Neuron (in vitro differentiated cells): ENCODE results near the gene COQ8B.

ENCODE experiments used
- H2AFZ ChIP-seq: one replicate; pipeline ENCODE4 v1.6.1; 2013; ENCODE audit warnings: low read depth, mild to moderate bottlenecking, inconsistent platforms, low read length, moderate library complexity
- H3K27me3 ChIP-seq: one replicate; pipeline ENCODE4 v1.6.1; 2013; ENCODE audit warnings: low read length; ENCODE audit not compliant: insufficient read depth
- H3K36me3 ChIP-seq: one replicate; pipeline ENCODE4 v1.6.1; 2013; ENCODE audit warnings: low read length; ENCODE audit not compliant: insufficient read depth
- H3K4me1 ChIP-seq: one replicate; pipeline ENCODE4 v1.6.1; 2013; ENCODE audit warnings: low read length; ENCODE audit not compliant: insufficient read depth
- H3K4me3 ChIP-seq: 2 replicates; pipeline ENCODE4 v1.5.1; 2013; ENCODE audit warnings: mild to moderate bottlenecking, low read length, moderate library complexity
- H3K9me3 ChIP-seq: one replicate; pipeline ENCODE4 v1.6.1; 2013; ENCODE audit warnings: low read length

The COQ8B gene

DNA sequence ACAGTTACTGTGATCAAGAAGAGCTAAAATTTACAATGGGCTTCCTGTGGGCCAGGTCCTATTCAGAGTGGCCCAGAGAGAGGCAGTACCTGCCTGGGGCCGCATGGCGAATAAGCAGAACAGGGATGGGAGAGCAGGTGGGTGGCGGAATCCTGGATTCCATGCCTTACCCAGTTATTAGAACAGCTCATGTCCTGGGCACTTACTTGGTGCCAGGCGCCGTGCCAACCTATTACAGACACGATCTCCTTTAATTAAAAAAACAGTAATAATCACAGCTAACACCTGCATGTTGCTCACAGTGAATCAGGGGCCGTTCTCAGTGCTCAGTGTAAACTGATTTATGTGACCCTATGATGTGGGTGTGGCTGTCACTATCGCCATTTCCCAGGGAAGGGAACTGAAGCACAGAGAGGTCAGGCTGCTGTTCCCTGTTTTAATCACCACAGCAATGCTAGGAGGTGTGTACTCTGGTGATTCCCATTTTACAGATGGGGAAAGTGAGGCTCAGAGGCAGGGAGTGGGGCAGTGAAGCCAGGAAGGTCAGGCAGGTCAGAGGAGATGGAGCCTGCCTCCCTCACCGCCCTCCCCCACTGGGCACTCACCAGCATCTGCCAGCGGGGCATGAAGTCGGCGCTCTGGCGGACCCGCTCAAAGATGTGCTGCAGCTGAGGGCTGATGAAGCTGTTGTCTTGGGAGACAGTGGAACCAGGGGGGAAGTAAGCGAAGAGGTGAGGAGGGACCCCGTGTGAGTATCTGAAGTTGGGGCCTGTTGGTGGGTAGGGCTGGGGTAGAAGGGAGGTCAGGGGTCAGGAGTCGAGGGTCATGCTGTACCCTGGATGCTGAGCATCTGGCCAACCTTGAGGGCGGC, 12.0 kb downstream of the COQ8B start:
- H3K27me3 ChIP-seq, result no peaks in the 10 kb centered on the region
- H3K4me1 ChIP-seq, result no peaks in the 10 kb centered on the region
- H3K4me3 ChIP-seq, result no peak overlapping the region
- H3K9me3 ChIP-seq, result no peaks in the 10 kb centered on the region
- no peak overlapping the region for H2AFZ ChIP-seq
- H3K36me3 ChIP-seq, result peaks cover 73% of the 10 kb centered on the region

DNA sequence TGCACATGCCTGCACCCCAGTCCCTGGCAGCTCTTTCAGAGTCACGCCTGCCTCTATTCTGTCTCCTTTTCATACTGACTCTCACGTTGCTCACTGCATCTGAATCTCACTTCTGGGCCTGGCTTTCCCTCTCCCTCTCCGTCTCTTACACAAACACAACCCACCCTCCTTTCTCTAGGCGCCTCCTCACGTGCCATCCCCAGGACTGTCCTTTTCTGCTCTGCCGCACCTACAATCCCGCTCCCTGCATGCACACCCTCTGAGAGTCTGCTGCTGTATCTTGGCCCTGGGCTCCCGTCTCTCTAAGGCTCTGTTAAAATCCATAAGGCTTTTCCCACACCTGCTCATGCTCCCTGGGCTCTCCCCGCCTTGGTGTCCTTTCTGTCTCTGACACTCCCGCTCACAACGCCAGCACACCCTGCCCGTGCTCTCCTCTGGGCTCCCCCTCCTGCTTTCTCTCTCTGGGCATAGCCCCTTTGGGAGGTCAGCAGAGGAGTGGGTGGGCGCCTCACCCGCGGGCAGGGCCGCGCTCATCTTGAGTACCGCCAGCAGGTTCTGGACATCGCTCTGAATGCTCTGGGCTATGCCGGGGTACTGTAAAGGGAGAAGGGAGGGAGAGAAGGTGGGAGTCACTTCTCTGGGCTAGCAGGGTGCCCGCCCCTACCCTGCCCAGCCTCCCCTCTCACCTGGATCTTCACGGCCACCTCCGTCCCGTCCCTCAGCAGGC, 13.5 kb downstream of the COQ8B start:
- H3K36me3 ChIP-seq, result peaks cover 63% of the 10 kb centered on the region
- no peaks in the 10 kb centered on the region for H3K9me3 ChIP-seq
- no peak overlapping the region for H2AFZ ChIP-seq

DNA sequence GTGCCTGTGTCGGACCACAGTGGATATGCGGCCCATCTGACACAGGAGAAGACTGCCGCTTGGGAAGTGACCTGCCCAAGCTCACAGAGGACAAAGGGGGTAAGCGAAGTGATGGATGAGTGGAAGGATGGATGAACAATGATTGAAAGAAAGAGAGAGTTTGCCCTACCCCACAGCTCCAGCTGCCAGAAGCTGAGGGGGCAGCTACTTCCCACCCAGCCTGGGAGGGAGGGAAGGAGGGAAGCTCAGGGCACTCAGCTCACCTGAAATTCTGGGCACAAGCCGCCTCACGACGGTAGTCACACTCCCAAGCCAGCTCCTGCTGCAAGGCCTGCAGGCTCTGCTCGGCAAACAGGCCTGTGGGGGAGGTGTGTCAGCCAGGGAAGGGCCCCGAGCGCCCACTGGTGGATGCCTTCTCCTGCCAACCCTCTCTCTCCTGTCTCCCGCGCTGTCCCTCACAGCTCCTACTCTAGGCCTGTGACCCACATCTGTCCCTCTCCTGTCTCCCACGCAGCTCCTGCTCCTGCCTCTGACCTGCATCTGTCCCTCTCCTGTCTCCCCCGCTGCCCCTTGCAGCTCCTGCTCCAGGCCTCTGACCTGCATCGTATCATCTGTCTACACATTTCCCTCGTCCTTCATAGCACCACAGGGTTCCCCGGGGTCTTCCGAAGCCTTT, 14.2 kb downstream of the COQ8B start:
- no peak overlapping the region for H3K4me3 ChIP-seq
- H3K4me1 ChIP-seq, result no peaks in the 10 kb centered on the region
- H3K9me3 ChIP-seq, result no peaks in the 10 kb centered on the region
- H3K36me3 ChIP-seq, result peaks cover 63% of the 10 kb centered on the region
- H2AFZ ChIP-seq, result no peak overlapping the region
- H3K27me3 ChIP-seq, result no peaks in the 10 kb centered on the region

More for the DNA sequence above, 13.5 kb downstream of the COQ8B start:
- no peaks in the 10 kb centered on the region for H3K27me3 ChIP-seq
- no peak overlapping the region for H3K4me3 ChIP-seq
- no peaks in the 10 kb centered on the region for H3K4me1 ChIP-seq

DNA sequence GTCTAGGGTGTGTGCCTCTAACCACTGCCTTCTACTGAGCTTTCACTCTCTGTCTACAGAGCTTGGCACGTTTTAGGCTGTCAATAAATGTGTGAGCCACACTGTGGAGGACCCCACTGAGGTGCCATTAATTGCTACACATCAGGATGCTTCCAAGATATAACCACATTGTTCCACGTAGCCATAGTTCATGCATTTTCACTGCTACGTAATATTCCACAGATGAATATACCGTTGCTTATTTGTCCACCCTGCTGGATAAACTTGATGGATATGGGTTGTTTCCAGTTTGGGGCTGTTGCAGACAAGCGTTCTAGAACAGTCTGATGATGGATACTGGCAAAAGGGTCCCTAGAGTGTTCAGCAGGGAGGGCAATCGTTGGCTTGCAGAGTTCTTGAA, 14.9 kb downstream of the COQ8B start:
- no peak overlapping the region for H2AFZ ChIP-seq
- H3K36me3 ChIP-seq, result peaks cover 64% of the 10 kb centered on the region

DNA sequence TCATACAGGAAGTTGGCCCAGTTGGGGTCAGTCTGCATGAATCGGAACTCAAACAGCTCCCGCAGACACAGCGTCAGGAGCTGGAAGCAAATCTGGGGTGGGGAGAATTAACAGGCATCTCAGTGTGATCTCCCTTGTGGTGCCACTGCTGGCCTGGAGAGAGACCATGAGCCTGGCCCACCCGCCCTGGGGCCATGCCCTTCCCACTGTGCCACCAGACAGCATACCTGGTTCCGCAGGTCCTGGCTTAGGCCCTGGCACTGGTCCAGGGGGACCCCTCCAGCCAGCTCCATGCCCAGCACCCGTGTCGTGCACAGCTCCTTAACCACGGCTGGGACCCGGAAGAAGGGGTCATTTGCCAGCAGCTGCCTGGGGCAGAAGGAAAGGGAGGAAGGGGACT, 16.6 kb downstream of the COQ8B start:
- peaks cover 56% of the 10 kb centered on the region for H3K36me3 ChIP-seq
- H3K4me3 ChIP-seq, result no peak overlapping the region
- H2AFZ ChIP-seq, result no peak overlapping the region
- no peaks in the 10 kb centered on the region for H3K27me3 ChIP-seq
- no peaks in the 10 kb centered on the region for H3K4me1 ChIP-seq
- no peaks in the 10 kb centered on the region for H3K9me3 ChIP-seq

More for the DNA sequence above, 14.9 kb downstream of the COQ8B start:
- no peaks in the 10 kb centered on the region for H3K9me3 ChIP-seq
- no peaks in the 10 kb centered on the region for H3K27me3 ChIP-seq
- H3K4me3 ChIP-seq, result no peak overlapping the region
- no peaks in the 10 kb centered on the region for H3K4me1 ChIP-seq

DNA sequence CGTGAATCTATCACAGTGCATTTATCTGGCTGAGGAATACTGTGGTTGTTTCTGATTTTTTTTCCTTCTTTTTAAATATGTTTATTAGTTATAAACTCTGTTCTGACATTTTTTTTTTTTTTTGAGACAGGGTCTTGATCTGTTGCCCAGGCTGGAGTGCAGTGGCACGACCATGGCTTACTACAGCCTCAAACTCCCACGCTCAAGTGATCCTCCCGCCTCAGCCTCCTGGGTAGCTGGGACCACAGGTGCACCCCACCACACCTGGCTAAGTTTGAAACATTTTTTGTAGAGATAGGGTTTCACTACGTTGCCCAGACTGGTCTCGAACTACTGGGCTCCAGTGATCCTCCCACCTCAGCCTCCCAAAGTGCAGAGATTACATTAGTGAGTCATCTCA, 19.7 kb downstream of the COQ8B start:
- H3K27me3 ChIP-seq, result no peaks in the 10 kb centered on the region
- H3K4me1 ChIP-seq, result no peaks in the 10 kb centered on the region
- H3K9me3 ChIP-seq, result no peaks in the 10 kb centered on the region
- no peak overlapping the region for H2AFZ ChIP-seq
- peaks cover 44% of the 10 kb centered on the region for H3K36me3 ChIP-seq
- no peak overlapping the region for H3K4me3 ChIP-seq

DNA sequence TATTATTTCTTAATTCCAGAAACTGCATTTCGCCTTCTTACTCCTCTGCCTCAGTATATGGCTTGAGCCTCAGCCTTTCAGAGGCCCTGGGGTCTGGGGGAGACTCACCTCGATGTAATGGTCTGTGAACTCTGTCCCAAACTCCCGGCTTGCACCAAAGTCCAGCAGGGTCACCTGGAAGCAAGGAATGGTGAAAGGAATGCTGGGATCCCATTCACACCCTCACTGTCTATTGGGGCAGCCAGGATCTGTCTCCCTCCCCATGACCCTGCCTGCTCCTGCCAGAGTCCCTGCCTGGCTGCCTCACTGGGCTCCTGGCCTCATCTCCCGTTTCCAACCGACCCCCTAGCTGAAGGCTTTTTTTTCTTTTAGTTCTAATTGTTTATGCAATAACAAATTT, 20.8 kb downstream of the COQ8B start:
- no peaks in the 10 kb centered on the region for H3K9me3 ChIP-seq
- H3K4me3 ChIP-seq, result no peak overlapping the region
- no peak overlapping the region for H2AFZ ChIP-seq
- peaks cover 3% of the 10 kb centered on the region for H3K4me1 ChIP-seq
- no peaks in the 10 kb centered on the region for H3K27me3 ChIP-seq
- peaks cover 37% of the 10 kb centered on the region for H3K36me3 ChIP-seq

DNA sequence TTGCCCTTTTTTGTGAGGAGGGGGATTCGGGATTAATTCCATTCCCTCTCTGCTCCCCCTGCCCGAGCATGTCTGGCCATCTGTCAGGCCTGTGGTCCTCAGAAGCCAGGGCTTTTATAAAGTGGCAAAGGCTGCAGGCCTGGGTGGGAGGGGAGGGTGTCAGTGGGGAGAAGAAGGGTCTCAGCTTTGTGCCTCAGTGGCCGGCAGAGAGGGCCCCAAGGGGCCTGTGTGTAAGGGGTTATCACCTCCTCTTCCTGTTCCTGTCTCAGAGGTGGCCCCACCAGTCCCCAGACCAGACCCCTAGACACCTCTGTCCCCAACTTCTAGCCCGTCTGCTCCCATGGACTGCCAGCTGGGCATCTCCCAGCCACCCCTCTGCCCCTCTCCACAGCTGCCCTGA, 22.8 kb downstream of the COQ8B start:
- H2AFZ ChIP-seq, result no peak overlapping the region
- H3K4me1 ChIP-seq, result peaks cover 17% of the 10 kb centered on the region
- H3K36me3 ChIP-seq, result peaks cover 22% of the 10 kb centered on the region
- H3K9me3 ChIP-seq, result no peaks in the 10 kb centered on the region
- H3K4me3 ChIP-seq, result no peak overlapping the region
- no peaks in the 10 kb centered on the region for H3K27me3 ChIP-seq

DNA sequence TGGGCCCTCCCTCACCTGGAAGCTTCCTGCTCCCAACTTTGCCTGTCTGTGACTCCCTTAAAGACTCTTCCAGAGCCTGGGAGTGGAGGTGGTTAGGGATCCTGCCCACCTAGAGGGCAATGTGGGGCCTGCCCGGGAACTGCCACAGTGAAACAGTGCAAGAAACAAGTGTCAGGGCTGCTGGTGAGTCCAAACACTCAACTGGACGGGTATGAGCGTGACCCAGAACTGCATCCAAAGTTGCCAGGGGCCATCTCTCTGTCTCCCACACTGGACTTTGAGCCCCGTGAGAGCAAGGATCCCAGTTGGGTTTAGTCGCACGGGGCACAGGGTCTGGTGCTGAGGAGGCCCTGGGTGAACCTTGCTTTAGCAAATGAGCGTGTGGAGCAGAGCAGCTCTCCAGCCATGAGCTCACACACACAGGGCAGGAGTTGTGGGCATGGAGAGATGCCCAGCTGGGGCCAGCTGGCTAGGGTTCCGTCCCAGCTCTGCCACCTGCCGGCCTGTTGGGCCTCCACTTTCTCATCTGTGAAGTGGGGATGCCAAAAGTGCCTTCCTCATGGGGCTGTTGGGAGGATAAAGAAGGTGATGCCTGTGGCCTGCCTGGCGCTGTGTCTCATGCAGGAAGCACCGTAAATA, 23.4 kb downstream of the COQ8B start:
- Histone ChIP-seq H2AFZ (no peak overlapping the region), H3K4me3 (no peak overlapping the region), H3K4me1 (peaks cover 20% of the 10 kb centered on the region), H3K36me3 (peaks cover 22% of the 10 kb centered on the region), H3K9me3 (no peaks in the 10 kb centered on the region), H3K27me3 (no peaks in the 10 kb centered on the region)

DNA sequence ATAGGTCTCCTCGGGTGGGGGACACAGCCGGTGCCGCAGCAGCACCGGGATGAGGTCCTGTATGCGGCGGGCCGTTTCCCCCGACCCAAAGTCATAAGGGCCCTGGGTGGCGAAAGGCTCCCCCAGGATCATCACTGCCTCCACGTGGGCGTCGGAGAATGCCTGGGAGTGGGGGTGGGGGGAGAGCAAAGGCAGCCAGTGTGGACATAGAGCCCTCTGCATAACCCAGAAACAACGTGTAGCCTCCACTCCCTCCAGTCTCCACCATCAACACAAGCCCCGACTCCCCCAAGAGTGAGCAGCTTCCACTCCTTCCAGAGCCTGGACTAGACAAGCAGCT, 24.5 kb downstream of the COQ8B start:
- H3K27me3 ChIP-seq, result no peaks in the 10 kb centered on the region
- H3K36me3 ChIP-seq, result peaks cover 21% of the 10 kb centered on the region
- H3K4me3 ChIP-seq, result no peak overlapping the region
- peaks cover 20% of the 10 kb centered on the region for H3K4me1 ChIP-seq
- no peaks in the 10 kb centered on the region for H3K9me3 ChIP-seq
- no peak overlapping the region for H2AFZ ChIP-seq

DNA sequence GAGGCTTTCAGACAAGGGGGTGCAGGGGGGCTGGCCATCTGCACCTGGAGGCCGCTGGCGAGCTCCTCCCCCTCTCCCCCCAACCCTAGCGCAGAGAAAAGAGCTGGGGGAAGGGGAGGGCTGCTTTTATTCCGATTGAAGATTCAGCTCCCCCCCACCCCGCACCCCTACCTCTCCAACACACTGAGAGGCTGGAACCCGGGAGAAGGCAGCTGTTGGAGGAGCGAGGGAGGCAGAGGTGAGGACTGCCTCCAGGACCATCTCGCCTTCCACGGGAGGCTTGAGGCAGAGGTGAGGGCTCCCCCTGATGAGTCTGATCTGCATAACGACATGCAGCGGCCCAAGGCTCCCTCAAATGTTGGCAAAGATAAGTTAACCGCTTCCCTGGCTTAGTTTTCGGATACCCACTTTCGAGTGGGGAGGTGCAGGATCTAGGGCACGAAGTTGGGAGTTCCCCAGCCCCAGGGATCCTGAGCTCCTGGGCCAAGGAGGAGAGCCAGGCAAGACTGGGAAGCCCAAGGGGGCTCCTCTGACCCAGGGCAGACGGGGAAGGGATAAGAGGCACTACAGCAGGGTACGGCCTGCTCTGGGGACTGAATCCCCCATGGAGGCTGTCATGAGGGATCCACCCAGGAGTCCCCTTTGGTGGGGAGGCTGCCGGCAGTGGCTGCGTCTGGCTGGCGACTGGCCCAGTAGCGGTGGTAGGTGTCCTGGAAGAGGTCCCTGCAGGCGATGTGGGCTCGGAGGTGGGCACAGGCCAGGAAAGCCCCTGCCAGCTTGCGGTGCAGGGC, 25.1 kb downstream of the COQ8B start:
- Histone ChIP-seq H2AFZ (no peak overlapping the region), H3K4me1 (peaks cover 20% of the 10 kb centered on the region), H3K4me3 (no peak overlapping the region), H3K36me3 (peaks cover 19% of the 10 kb centered on the region), H3K9me3 (no peaks in the 10 kb centered on the region), H3K27me3 (no peaks in the 10 kb centered on the region)

DNA sequence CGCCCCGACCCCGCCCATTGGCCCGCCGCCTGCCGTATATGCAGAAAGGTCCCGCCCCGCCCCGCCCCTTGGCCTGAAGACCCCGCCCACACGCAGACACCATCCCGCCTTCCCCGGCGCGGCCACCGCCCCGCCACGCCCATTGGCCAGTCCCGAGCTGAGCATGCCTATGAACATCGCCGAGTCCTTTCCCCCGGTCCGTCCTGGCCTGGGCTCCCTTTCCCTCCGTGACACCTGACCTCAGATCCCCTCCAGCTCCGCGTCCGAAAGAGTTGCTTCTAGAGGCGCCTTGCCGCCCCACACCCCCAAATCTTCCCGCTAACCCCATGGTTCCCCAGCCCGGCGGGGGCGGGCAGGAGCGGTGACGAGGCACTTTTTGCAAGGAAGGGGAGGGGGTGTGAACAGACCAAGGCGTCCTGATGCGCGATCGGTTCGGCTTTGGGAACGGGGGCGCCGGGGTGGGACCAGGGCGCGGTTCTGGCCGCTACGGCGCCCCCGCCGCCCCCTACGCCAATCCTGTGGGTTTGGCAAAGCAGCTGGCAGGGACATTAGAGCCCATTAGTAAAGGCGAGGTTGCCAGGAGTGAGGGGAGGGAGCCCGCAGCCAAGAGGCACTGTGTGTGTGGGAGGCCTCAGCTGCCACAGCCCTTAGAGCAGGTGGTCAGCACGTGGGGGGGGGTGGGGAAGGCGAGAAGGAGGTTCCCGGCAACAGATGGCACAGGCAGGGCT, 25.8 kb downstream of the COQ8B start:
- Histone ChIP-seq H2AFZ (no peak overlapping the region), H3K36me3 (peaks cover 23% of the 10 kb centered on the region), H3K9me3 (no peaks in the 10 kb centered on the region), H3K4me3 (peak overlapping the region; percentile 46), H3K4me1 (peaks cover 20% of the 10 kb centered on the region), H3K27me3 (no peaks in the 10 kb centered on the region)
